ENCODE data around the gene AGAP9.
"Not testable (repeated sequence)": the region's sequence is repeated elsewhere in the genome, so short reads cannot be mapped to it uniquely, and the experiment has no call there.

Gene AGAP9

GRCh38 chr10:47502313-47502712, 21.1 kb downstream of the AGAP9 start:
- H3K4me2 ChIP-seq (ENCODE audit: low read length); H3K27ac ChIP-seq (ENCODE audit: low read length); H3K4me3 ChIP-seq (ENCODE audit: low read length); H4K20me1 ChIP-seq (ENCODE audit: insufficient read depth, low read length); H3K4me1 ChIP-seq (ENCODE audit: low read length); H3K36me3 ChIP-seq (replicated peaks; ENCODE audit: low read depth, low read length); H3K9me3 ChIP-seq (ENCODE audit: insufficient read depth, low read length); H3K79me2 ChIP-seq (ENCODE audit: low read length); H3K9ac ChIP-seq (ENCODE audit: low read length); H2AFZ ChIP-seq (ENCODE audit: low read depth, low read length); H3K27me3 ChIP-seq (ENCODE audit: low read depth, low read length): not testable (repeated sequence)

- not testable (repeated sequence) for H3K9ac ChIP-seq (ENCODE audit: low read length); H3K36me3 ChIP-seq (replicated peaks; ENCODE audit: low read depth, low read length); H3K9me3 ChIP-seq (ENCODE audit: insufficient read depth, low read length); H3K4me2 ChIP-seq (ENCODE audit: low read length); H3K27me3 ChIP-seq (ENCODE audit: low read depth, low read length); H4K20me1 ChIP-seq (ENCODE audit: insufficient read depth, low read length); H3K4me1 ChIP-seq (ENCODE audit: low read length); H2AFZ ChIP-seq (ENCODE audit: low read depth, low read length); H3K4me3 ChIP-seq (ENCODE audit: low read length); H3K79me2 ChIP-seq (ENCODE audit: low read length); H3K27ac ChIP-seq (ENCODE audit: low read length)
These were observed 29.2 kb downstream of the AGAP9 start for GRCh38 chr10:47494226-47494625.

- H3K4me1 ChIP-seq (ENCODE audit: low read length); H3K9ac ChIP-seq (ENCODE audit: low read length); H3K4me2 ChIP-seq (ENCODE audit: low read length); H3K36me3 ChIP-seq (replicated peaks; ENCODE audit: low read depth, low read length); H3K79me2 ChIP-seq (ENCODE audit: low read length); H2AFZ ChIP-seq (ENCODE audit: low read depth, low read length); H3K9me3 ChIP-seq (ENCODE audit: insufficient read depth, low read length); H3K27ac ChIP-seq (ENCODE audit: low read length); H3K27me3 ChIP-seq (ENCODE audit: low read depth, low read length); H3K4me3 ChIP-seq (ENCODE audit: low read length); H4K20me1 ChIP-seq (ENCODE audit: insufficient read depth, low read length): not testable (repeated sequence)
These were observed 31.8 kb downstream of the AGAP9 start, which contains the start of gene FAM25G for GRCh38 chr10:47491600-47491999. TSS of gene FAM25G (minus strand) at chr10:47491700. CDS start at chr10:47491674, 26 bp downstream.

- H2AFZ ChIP-seq (ENCODE audit: low read depth, low read length); H3K4me3 ChIP-seq (ENCODE audit: low read length); H4K20me1 ChIP-seq (ENCODE audit: insufficient read depth, low read length); H3K27me3 ChIP-seq (ENCODE audit: low read depth, low read length); H3K4me2 ChIP-seq (ENCODE audit: low read length); H3K79me2 ChIP-seq (ENCODE audit: low read length); H3K4me1 ChIP-seq (ENCODE audit: low read length); H3K9ac ChIP-seq (ENCODE audit: low read length); H3K9me3 ChIP-seq (ENCODE audit: insufficient read depth, low read length); H3K36me3 ChIP-seq (replicated peaks; ENCODE audit: low read depth, low read length); H3K27ac ChIP-seq (ENCODE audit: low read length): not testable (repeated sequence)
These were observed 33.8 kb downstream of the AGAP9 start for GRCh38 chr10:47489630-47490029.

- H4K20me1 ChIP-seq (ENCODE audit: insufficient read depth, low read length); H3K4me1 ChIP-seq (ENCODE audit: low read length); H3K9me3 ChIP-seq (ENCODE audit: insufficient read depth, low read length); H3K9ac ChIP-seq (ENCODE audit: low read length); H3K27ac ChIP-seq (ENCODE audit: low read length); H3K4me3 ChIP-seq (ENCODE audit: low read length); H3K36me3 ChIP-seq (replicated peaks; ENCODE audit: low read depth, low read length); H3K27me3 ChIP-seq (ENCODE audit: low read depth, low read length); H2AFZ ChIP-seq (ENCODE audit: low read depth, low read length); H3K4me2 ChIP-seq (ENCODE audit: low read length); H3K79me2 ChIP-seq (ENCODE audit: low read length): not testable (repeated sequence)
These were observed 37.5 kb downstream of the AGAP9 start for GRCh38 chr10:47485943-47486342.

- not testable (repeated sequence) for H3K9ac ChIP-seq (ENCODE audit: low read length); H3K27me3 ChIP-seq (ENCODE audit: low read depth, low read length); H3K27ac ChIP-seq (ENCODE audit: low read length); H3K36me3 ChIP-seq (replicated peaks; ENCODE audit: low read depth, low read length); H2AFZ ChIP-seq (ENCODE audit: low read depth, low read length); H3K4me3 ChIP-seq (ENCODE audit: low read length); H3K4me1 ChIP-seq (ENCODE audit: low read length); H3K9me3 ChIP-seq (ENCODE audit: insufficient read depth, low read length); H3K4me2 ChIP-seq (ENCODE audit: low read length); H3K79me2 ChIP-seq (ENCODE audit: low read length); H4K20me1 ChIP-seq (ENCODE audit: insufficient read depth, low read length)
These were observed 38.7 kb downstream of the AGAP9 start for GRCh38 chr10:47484786-47485185.

GRCh38 chr10:47483923-47484322, 39.5 kb downstream of the AGAP9 start, which contains the start of gene ANXA8:
TSS of gene ANXA8 (minus strand) at chr10:47484115. CDS start at chr10:47483933, 182 bp downstream.
- H3K79me2 ChIP-seq (ENCODE audit: low read length); H3K36me3 ChIP-seq (replicated peaks; ENCODE audit: low read depth, low read length); H3K4me1 ChIP-seq (ENCODE audit: low read length); H3K27me3 ChIP-seq (ENCODE audit: low read depth, low read length); H3K27ac ChIP-seq (ENCODE audit: low read length); H3K4me3 ChIP-seq (ENCODE audit: low read length); H3K4me2 ChIP-seq (ENCODE audit: low read length); H3K9me3 ChIP-seq (ENCODE audit: insufficient read depth, low read length); H3K9ac ChIP-seq (ENCODE audit: low read length); H4K20me1 ChIP-seq (ENCODE audit: insufficient read depth, low read length); H2AFZ ChIP-seq (ENCODE audit: low read depth, low read length): not testable (repeated sequence)

- H3K79me2 ChIP-seq (ENCODE audit: low read length); H3K9ac ChIP-seq (ENCODE audit: low read length); H3K9me3 ChIP-seq (ENCODE audit: insufficient read depth, low read length); H4K20me1 ChIP-seq (ENCODE audit: insufficient read depth, low read length); H3K4me3 ChIP-seq (ENCODE audit: low read length); H3K4me2 ChIP-seq (ENCODE audit: low read length); H3K27me3 ChIP-seq (ENCODE audit: low read depth, low read length); H3K27ac ChIP-seq (ENCODE audit: low read length); H2AFZ ChIP-seq (ENCODE audit: low read depth, low read length); H3K36me3 ChIP-seq (replicated peaks; ENCODE audit: low read depth, low read length); H3K4me1 ChIP-seq (ENCODE audit: low read length): not testable (repeated sequence)
These were observed 41.1 kb downstream of the AGAP9 start for GRCh38 chr10:47482367-47482766.

GRCh38 chr10:47481768-47482181, 41.7 kb downstream of the AGAP9 start:
- H4K20me1 ChIP-seq (ENCODE audit: insufficient read depth, low read length); H3K4me1 ChIP-seq (ENCODE audit: low read length); H3K36me3 ChIP-seq (replicated peaks; ENCODE audit: low read depth, low read length); H3K79me2 ChIP-seq (ENCODE audit: low read length); H2AFZ ChIP-seq (ENCODE audit: low read depth, low read length); H3K9ac ChIP-seq (ENCODE audit: low read length); H3K4me2 ChIP-seq (ENCODE audit: low read length); H3K27me3 ChIP-seq (ENCODE audit: low read depth, low read length); H3K27ac ChIP-seq (ENCODE audit: low read length); H3K4me3 ChIP-seq (ENCODE audit: low read length); H3K9me3 ChIP-seq (ENCODE audit: insufficient read depth, low read length): not testable (repeated sequence)

GRCh38 chr10:47481182-47481766, 42.2 kb downstream of the AGAP9 start:
- H3K4me3 ChIP-seq (ENCODE audit: low read length); H3K4me2 ChIP-seq (ENCODE audit: low read length); H3K79me2 ChIP-seq (ENCODE audit: low read length); H3K27ac ChIP-seq (ENCODE audit: low read length); H3K4me1 ChIP-seq (ENCODE audit: low read length); H3K9ac ChIP-seq (ENCODE audit: low read length); H3K27me3 ChIP-seq (ENCODE audit: low read depth, low read length); H3K36me3 ChIP-seq (replicated peaks; ENCODE audit: low read depth, low read length); H4K20me1 ChIP-seq (ENCODE audit: insufficient read depth, low read length); H2AFZ ChIP-seq (ENCODE audit: low read depth, low read length); H3K9me3 ChIP-seq (ENCODE audit: insufficient read depth, low read length): not testable (repeated sequence)

All from OCI-LY3 (cell line).